ENCODE data around the gene EFCC1. TPM values are rescaled to one million over a fixed set of nuclear protein-coding genes. Genes with fewer than 3 reads are reported as not detected.

The EFCC1 gene
- total RNA-seq, 2 donors from 2014 or later: 1.8 to 4.0 TPM

DNA sequence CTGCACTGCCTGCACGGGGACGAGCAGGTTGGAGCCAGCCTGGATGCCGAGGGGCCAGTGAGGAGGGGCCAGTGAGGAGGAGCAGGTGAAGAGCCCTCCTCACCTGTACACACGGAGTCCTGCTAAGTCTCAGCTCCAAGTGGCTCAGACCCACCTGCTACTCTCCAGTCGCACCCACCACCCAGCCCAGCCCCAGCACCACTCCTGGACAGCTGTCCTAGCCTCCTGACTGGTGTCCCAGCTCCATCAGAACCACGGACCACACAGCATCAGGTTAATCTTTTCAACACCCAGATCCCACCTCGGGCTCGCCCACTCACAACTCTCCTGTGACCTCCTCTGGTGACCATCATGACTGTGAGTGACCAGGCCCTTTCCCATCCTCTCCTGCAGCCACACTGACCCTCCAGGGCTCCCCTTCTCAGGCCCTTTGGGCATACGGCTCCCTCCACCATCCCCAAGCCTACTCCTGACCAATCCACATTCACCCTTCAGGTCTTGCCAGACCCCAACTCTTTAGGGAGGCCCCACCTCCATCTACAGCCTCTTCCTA, 13.8 kb downstream of the EFCC1 start:
- DNase-seq (no peak), ATAC-seq (no peak)
- Histone ChIP-seq H3K4me1 (no peaks in the 10 kb centered on the region), H3K36me3 (replicated peaks in 1 of 2; ENCODE audit: insufficient read depth in 1 of 2, low read depth in 2 of 2) (no peaks in the 10 kb centered on the region), H3K27ac (peak overlapping the region in 1 of 4 donors; percentile 26), H3K9me3 (no peaks in the 10 kb centered on the region), H3K27me3 (no peaks in the 10 kb centered on the region), H3K4me3 (no peak overlapping the region)
- intact Hi-C loops (cut with DNase I): no loop called here
- 72 to 78% methylated on average over 4 to 9 of the region's 9 CpGs for WGBS, 2 donors
- TF ChIP-seq, protein P1, sequence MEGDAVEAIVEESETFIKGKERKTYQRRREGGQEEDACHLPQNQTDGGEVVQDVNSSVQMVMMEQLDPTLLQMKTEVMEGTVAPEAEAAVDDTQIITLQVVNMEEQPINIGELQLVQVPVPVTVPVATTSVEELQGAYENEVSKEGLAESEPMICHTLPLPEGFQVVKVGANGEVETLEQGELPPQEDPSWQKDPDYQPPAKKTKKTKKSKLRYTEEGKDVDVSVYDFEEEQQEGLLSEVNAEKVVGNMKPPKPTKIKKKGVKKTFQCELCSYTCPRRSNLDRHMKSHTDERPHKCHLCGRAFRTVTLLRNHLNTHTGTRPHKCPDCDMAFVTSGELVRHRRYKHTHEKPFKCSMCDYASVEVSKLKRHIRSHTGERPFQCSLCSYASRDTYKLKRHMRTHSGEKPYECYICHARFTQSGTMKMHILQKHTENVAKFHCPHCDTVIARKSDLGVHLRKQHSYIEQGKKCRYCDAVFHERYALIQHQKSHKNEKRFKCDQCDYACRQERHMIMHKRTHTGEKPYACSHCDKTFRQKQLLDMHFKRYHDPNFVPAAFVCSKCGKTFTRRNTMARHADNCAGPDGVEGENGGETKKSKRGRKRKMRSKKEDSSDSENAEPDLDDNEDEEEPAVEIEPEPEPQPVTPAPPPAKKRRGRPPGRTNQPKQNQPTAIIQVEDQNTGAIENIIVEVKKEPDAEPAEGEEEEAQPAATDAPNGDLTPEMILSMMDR (IDR thresholded peaks at IDR 0.05): no peak
- no peak for TF ChIP-seq POLR2A (IDR thresholded peaks at IDR 0.05)

DNA sequence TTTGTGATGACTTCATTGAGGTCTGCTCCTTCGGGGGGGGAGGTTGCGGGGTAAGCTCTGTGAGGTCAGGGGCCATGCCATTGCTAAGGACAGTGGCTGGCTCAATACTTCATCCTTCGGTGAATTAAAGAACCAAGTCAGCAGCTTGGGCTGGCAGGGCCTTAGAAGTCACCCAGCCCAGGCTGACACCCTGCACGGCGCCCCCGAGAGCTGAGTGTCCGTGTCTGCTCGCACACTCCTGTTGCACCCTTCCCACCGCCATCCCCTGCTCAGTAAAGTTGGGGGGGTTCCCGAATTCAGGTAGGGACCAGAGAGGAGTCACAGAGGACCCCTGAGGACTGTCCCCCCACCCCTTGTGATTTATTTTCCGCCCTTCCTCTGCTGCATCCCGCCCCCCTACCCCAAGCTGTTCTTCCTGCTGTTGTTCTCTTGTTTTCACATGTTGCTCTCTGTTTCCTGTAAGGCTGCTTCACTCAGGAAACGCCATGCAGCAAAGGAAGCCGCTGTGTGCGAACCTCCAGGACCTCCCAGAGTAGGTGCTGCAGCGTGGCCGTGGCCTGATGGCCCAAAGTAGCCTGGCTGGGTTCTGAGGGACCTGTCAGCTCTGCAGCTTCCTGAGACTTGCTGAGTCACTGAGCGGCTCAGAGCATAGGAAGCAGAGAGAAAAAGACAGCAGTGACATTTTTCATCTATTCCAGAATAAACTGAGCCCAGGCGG, 14.4 kb downstream of the EFCC1 start:
- ATAC-seq: peak; percentile 33
- 54 to 68% methylated on average over 17 to 18 of the region's 19 CpGs for WGBS, 2 donors
- Histone ChIP-seq H3K4me1 (no peaks in the 10 kb centered on the region), H3K27me3 (no peaks in the 10 kb centered on the region), H3K9me3 (no peaks in the 10 kb centered on the region), H3K36me3 (replicated peaks in 1 of 2; ENCODE audit: insufficient read depth in 1 of 2, low read depth in 2 of 2) (no peaks in the 10 kb centered on the region), H3K4me3 (no peak overlapping the region), H3K27ac (peak overlapping the region in 2 of 4 donors; percentile 26 to 38)
- intact Hi-C loops (cut with DNase I): no loop called here
- TF ChIP-seq POLR2A (IDR thresholded peaks at IDR 0.05): no peak
- TF ChIP-seq, protein P1 (IDR thresholded peaks at IDR 0.05): no peak
- no peak for DNase-seq

DNA sequence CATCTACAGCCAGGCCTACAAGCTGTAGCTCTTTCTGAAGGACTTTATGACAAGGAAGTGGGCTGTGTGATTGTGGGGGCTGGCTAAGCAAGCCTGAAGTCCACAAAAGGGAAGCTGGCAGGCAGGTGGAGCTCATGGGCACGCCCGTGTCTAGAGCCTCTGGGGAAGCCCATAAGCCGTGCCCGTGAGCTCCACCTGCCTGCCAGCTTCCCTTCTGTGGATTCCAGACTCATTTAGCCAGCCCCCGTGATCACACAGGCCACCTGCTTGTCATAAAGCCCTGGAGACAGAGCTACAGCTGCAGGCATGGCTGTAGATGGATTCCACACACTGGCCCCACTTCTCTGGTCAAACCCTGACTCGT, 15.2 kb downstream of the EFCC1 start:
- intact Hi-C loops (cut with DNase I): no loop called here
- H3K27ac ChIP-seq: peak overlapping the region in 2 of 4 donors; percentile 8 to 38

DNA sequence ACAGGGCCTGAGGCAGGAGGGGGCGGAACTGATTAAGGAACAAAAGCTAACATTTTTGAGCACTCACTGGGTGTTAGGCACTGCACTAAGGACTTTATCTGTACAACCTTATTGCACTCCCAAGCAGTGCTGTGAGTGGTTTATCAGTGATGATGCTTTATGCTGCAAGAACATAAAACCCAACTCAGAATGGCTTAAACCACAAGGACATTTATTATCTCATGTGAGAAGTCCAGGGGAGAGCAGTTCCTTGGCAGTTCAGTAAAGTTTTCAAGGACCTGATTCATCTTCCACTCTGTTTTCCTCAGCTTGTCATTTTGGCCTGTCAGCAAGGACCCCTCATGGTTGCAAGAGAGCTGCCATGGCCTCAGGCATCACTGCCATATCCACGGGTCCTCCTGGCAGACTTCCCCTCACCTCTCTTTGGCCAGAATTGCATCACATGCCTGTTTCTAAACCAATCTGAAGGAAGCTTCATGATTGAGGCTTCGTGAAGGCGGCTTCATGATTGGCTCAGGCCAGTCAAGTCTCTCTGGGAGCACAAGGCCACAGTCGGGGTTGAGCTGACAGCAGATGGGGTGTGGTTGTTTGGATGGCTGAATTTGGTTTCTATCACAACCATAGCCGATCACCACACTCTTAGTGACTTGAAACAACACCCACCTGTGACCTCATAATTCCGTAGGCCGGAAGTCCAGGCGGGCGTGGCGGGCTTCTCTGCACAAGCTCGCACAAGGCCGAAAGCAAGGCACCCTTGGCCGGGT, 15.8 kb downstream of the EFCC1 start:
- TF ChIP-seq, protein P1 (IDR thresholded peaks at IDR 0.05): no peak
- TF ChIP-seq POLR2A (IDR thresholded peaks at IDR 0.05): no peak
- 82 to 83% methylated on average over 8 to 14 of the region's 14 CpGs for WGBS, 2 donors
- Histone ChIP-seq H3K9me3 (no peaks in the 10 kb centered on the region), H3K4me3 (no peak overlapping the region), H3K27ac (peak overlapping the region in 1 of 4 donors; percentile 8), H3K27me3 (no peaks in the 10 kb centered on the region), H3K4me1 (no peaks in the 10 kb centered on the region), H3K36me3 (replicated peaks in 1 of 2; ENCODE audit: insufficient read depth in 1 of 2, low read depth in 2 of 2) (no peaks in the 10 kb centered on the region)
- no peak for ATAC-seq
- intact Hi-C loops (cut with DNase I): no loop called here
- no peak for DNase-seq

More for the DNA sequence above, 15.2 kb downstream of the EFCC1 start:
- Histone ChIP-seq H3K4me3 (no peak overlapping the region), H3K4me1 (no peaks in the 10 kb centered on the region), H3K27me3 (no peaks in the 10 kb centered on the region), H3K36me3 (replicated peaks in 1 of 2; ENCODE audit: insufficient read depth in 1 of 2, low read depth in 2 of 2) (no peaks in the 10 kb centered on the region), H3K9me3 (no peaks in the 10 kb centered on the region)
- no peak for ATAC-seq
- WGBS, 2 donors: 41 to 58% methylated on average over 4 to 6 of the region's 6 CpGs
- peak in 1 of 4 donors; percentile 36 for DNase-seq
- TF ChIP-seq POLR2A (IDR thresholded peaks at IDR 0.05): no peak
- TF ChIP-seq, protein P1 (IDR thresholded peaks at IDR 0.05): peak in 1 of 7 experiments; percentile 6
